AG10803 (cell line): ENCODE measurements around the gene RAB3IP.

Experiments
- DNase-seq: peaks from one replicate; pipeline ENCODE4 v3.0.0; 2010; ENCODE audit warnings: low read depth
- H3K4me3 ChIP-seq: 2 replicates; pipeline ENCODE4 v1.5.1; 2011; ENCODE audit warnings: mild to moderate bottlenecking, low read length, control low read depth
- CTCF ChIP-seq: conservative IDR thresholded peaks from 2 replicates; pipeline ENCODE4 v1.5.1; 2011; ENCODE audit warnings: mild to moderate bottlenecking, low read length, control low read depth, inconsistent platforms

RAB3IP gene

GRCh38 chr12:69824028-69824427, 85.4 kb downstream of the RAB3IP start:
- H3K4me3 ChIP-seq, result no peak overlapping the region
- no peak for TF ChIP-seq CTCF
- DNase-seq, result no peak

GRCh38 chr12:69824966-69825560, 86.4 kb downstream of the RAB3IP start, which contains the start of gene MYRFL:
TSS of gene MYRFL (plus strand) at chr12:69825227. CDS start at chr12:69825518, 291 bp downstream.
- H3K4me3 ChIP-seq, result no peak within 1 kb of the TSS
- no peak for TF ChIP-seq CTCF

GRCh38 chr12:69828897-69829296, 90.2 kb downstream of the RAB3IP start:
- no peak for DNase-seq
- no peak for TF ChIP-seq CTCF
- H3K4me3 ChIP-seq, result no peak overlapping the region

More at GRCh38 chr12:69824966-69825560, 86.4 kb downstream of the RAB3IP start, which contains the start of gene MYRFL:
- DNase-seq, result no peak

- TF ChIP-seq CTCF, result no peak
- DNase-seq, result no peak
- H3K4me3 ChIP-seq, result no peak overlapping the region
Observed at GRCh38 chr12:69833696-69834095, 95.0 kb downstream of the RAB3IP start.

GRCh38 chr12:69834147-69834546, 95.5 kb downstream of the RAB3IP start:
- no peak for DNase-seq
- TF ChIP-seq CTCF, result no peak
- no peak overlapping the region for H3K4me3 ChIP-seq

GRCh38 chr12:69834576-69834975, 95.9 kb downstream of the RAB3IP start:
- no peak overlapping the region for H3K4me3 ChIP-seq
- no peak for DNase-seq
- TF ChIP-seq CTCF, result no peak

- H3K4me3 ChIP-seq, result no peak overlapping the region
- no peak for DNase-seq
- no peak for TF ChIP-seq CTCF
Observed at GRCh38 chr12:69835081-69835480, 96.4 kb downstream of the RAB3IP start.
